ENCODE measurements around the gene MCOLN1. TPM values are rescaled to one million over a fixed set of nuclear protein-coding genes. Genes with fewer than 3 reads are reported as not detected.

The MCOLN1 gene
- total RNA-seq, 1 experiment from 2014 or later, result 10.8 TPM

- intact Hi-C loops (cut with micrococcal nuclease), result no loop called here
- ChIA-PET CTCF (interaction anchor here (0.6 to 1.0 kb wide), 4 partner anchors 10 to 43 kb away, joined by 3 read pairs; partner anchors contain the start of gene PNPLA6), POLR2A (interaction anchor here (0.6 kb wide), 1 partner anchor 171 kb away, joined by 3 read pairs; no protein-coding TSS in a partner anchor)
- Mint-ChIP-seq H3K27me3 (ENCODE audit: insufficient read depth, unreplicated experiment) (no peaks in the 10 kb centered on the region), H3K27ac (ENCODE audit: low read depth, unreplicated experiment) (peak overlapping the region; percentile 46), H3K4me3 (ENCODE audit: unreplicated experiment) (no peak overlapping the region), H3K36me3 (ENCODE audit: insufficient read depth, unreplicated experiment) (peaks cover 13% of the 10 kb centered on the region), H3K9me3 (ENCODE audit: unreplicated experiment) (no peaks in the 10 kb centered on the region), H3K4me1 (ENCODE audit: insufficient read depth, unreplicated experiment) (peaks cover 9% of the 10 kb centered on the region)
- TF ChIP-seq CTCF (IDR thresholded peaks at IDR 0.05; ENCODE audit: unreplicated experiment), result no peak
- no TSS peak for BruUV-seq (replicated peaks)
- DNase-seq (ENCODE audit: unreplicated experiment), result no peak
Measured at GRCh38 chr19:7524992-7525739, 2.7 kb downstream of the MCOLN1 start.

GRCh38 chr19:7526059-7526929, 3.9 kb downstream of the MCOLN1 start:
- Mint-ChIP-seq H3K36me3 (ENCODE audit: insufficient read depth, unreplicated experiment) (peaks cover 13% of the 10 kb centered on the region), H3K27me3 (ENCODE audit: insufficient read depth, unreplicated experiment) (no peaks in the 10 kb centered on the region), H3K4me3 (ENCODE audit: unreplicated experiment) (no peak overlapping the region), H3K9me3 (ENCODE audit: unreplicated experiment) (no peaks in the 10 kb centered on the region), H3K4me1 (ENCODE audit: insufficient read depth, unreplicated experiment) (peaks cover 9% of the 10 kb centered on the region), H3K27ac (ENCODE audit: low read depth, unreplicated experiment) (peak overlapping the region; percentile 46)
- DNase-seq (ENCODE audit: unreplicated experiment), result no peak
- intact Hi-C loops (cut with micrococcal nuclease), result no loop called here
- POLR2A ChIA-PET, result interaction anchor here (1.3 kb wide), 1 partner anchor 9 kb away, joined by 4 read pairs; no protein-coding TSS in a partner anchor
- TF ChIP-seq CTCF (IDR thresholded peaks at IDR 0.05; ENCODE audit: unreplicated experiment), result no peak
- CTCF ChIA-PET, result interaction anchor here (0.6 to 0.9 kb wide), 2 partner anchors 41 to 42 kb away, joined by 3 read pairs; no protein-coding TSS in a partner anchor
- BruUV-seq (replicated peaks), result no TSS peak

- CTCF ChIA-PET, result no interaction called here
Measured at GRCh38 chr19:7527516-7528191, 5.2 kb downstream of the MCOLN1 start.

More at GRCh38 chr19:7527516-7528191, 5.2 kb downstream of the MCOLN1 start:
- peaks cover 2% of the 10 kb centered on the region for H3K36me3 Mint-ChIP-seq (ENCODE audit: insufficient read depth, unreplicated experiment)
- no peak overlapping the region for H3K4me3 Mint-ChIP-seq (ENCODE audit: unreplicated experiment)
- POLR2A ChIA-PET, result no interaction called here
- H3K27ac Mint-ChIP-seq (ENCODE audit: low read depth, unreplicated experiment), result no peak overlapping the region
- BruUV-seq (replicated peaks), result no TSS peak
- DNase-seq (ENCODE audit: unreplicated experiment), result no peak
- no peak for TF ChIP-seq CTCF (IDR thresholded peaks at IDR 0.05; ENCODE audit: unreplicated experiment)
- intact Hi-C loops (cut with micrococcal nuclease), result no loop called here
- H3K4me1 Mint-ChIP-seq (ENCODE audit: insufficient read depth, unreplicated experiment), result no peaks in the 10 kb centered on the region
- H3K9me3 Mint-ChIP-seq (ENCODE audit: unreplicated experiment), result no peaks in the 10 kb centered on the region
- H3K27me3 Mint-ChIP-seq (ENCODE audit: insufficient read depth, unreplicated experiment), result no peaks in the 10 kb centered on the region

Data from MCF 10A (cell line).